Neural progenitor cell (in vitro differentiated cells): ENCODE results near the gene CAMK2A. TPM values are rescaled to one million over a fixed set of nuclear protein-coding genes. Genes with fewer than 3 reads are reported as not detected.
A peak's percentile ranks its signal among the peaks of the same experiment; 100 is the strongest.

Experiments
- DNase-seq: peaks from one replicate; pipeline ENCODE4 v3.0.0-alpha.2; 2016; ENCODE audit warnings: low spot score
- H2AFZ ChIP-seq: fragments of 200-600 bp; sonication (generic); replicated peaks from 2 replicates; pipeline ENCODE4 v1.6.1; 2016; ENCODE audit warnings: antibody characterized with exemption
- H3F3A ChIP-seq: fragments of 200-600 bp; sonication (generic); 2 replicates; pipeline ENCODE4 v1.6.1; 2016; ENCODE audit warnings: antibody characterized with exemption, low read depth
- H3K27ac ChIP-seq: fragments of 200-600 bp; sonication (generic); 2 replicates; pipeline ENCODE4 v1.5.1; 2016; ENCODE audit warnings: mild to moderate bottlenecking
- H3K27me3 ChIP-seq: fragments of 200-600 bp; sonication (generic); 2 replicates; pipeline ENCODE4 v1.6.1; 2016; ENCODE audit warnings: mild to moderate bottlenecking, moderate library complexity
- H3K36me3 ChIP-seq: fragments of 200-600 bp; sonication (generic); 2 replicates; pipeline ENCODE4 v1.5.1; 2016
- H3K4me1 ChIP-seq: fragments of 200-600 bp; sonication (generic); 2 replicates; pipeline ENCODE4 v1.6.1; 2016; ENCODE audit warnings: mixed run types
- H3K4me2 ChIP-seq: fragments of 200-600 bp; sonication (generic); 2 replicates; pipeline ENCODE4 v1.6.1; 2016
- H3K4me3 ChIP-seq: fragments of 200-600 bp; sonication (generic); 2 replicates; pipeline ENCODE4 v1.5.1; 2016
- H3K79me2 ChIP-seq: fragments of 200-600 bp; sonication (generic); 2 replicates; pipeline ENCODE4 v1.6.1; 2016; ENCODE audit warnings: low read depth
- H3K9ac ChIP-seq: fragments of 200-600 bp; sonication (generic); 2 replicates; pipeline ENCODE4 v1.6.1; 2016
- H3K9me3 ChIP-seq: fragments of 200-600 bp; sonication (generic); 2 replicates; pipeline ENCODE4 v1.5.1; 2016; ENCODE audit warnings: low read depth
- H4K20me1 ChIP-seq: fragments of 200-600 bp; sonication (generic); 2 replicates; pipeline ENCODE4 v1.6.1; 2016; ENCODE audit warnings: low read depth
- H3K27ac Mint-ChIP-seq: 3 replicates; pipeline ENCODE4 v1.8.0; 2021; ENCODE audit warnings: mixed read lengths
- H3K27me3 Mint-ChIP-seq: 2 replicates; pipeline ENCODE4 v1.8.0; 2022; ENCODE audit warnings: low read depth, mild to moderate bottlenecking, inconsistent platforms, moderate library complexity, mixed read lengths; ENCODE audit not compliant: insufficient read depth
- H3K36me3 Mint-ChIP-seq: 3 replicates; pipeline ENCODE4 v1.8.0; 2021; ENCODE audit warnings: mixed read lengths
- H3K4me1 Mint-ChIP-seq: 3 replicates; pipeline ENCODE4 v1.8.0; 2021; ENCODE audit warnings: mixed read lengths
- H3K4me3 Mint-ChIP-seq: 3 replicates; pipeline ENCODE4 v1.8.0; 2021; ENCODE audit warnings: mild to moderate bottlenecking, moderate library complexity, mixed read lengths
- H3K9me3 Mint-ChIP-seq: 3 replicates; pipeline ENCODE4 v1.8.0; 2020; ENCODE audit warnings: mixed read lengths
- CTCF ChIP-seq: fragments of 200-600 bp; sonication (generic); IDR thresholded peaks from 2 replicates; pipeline ENCODE4 v1.5.1; 2017; ENCODE audit warnings: antibody characterized with exemption, mild to moderate bottlenecking
- EZH2 ChIP-seq: fragments of 200-600 bp; sonication (generic); IDR thresholded peaks from 2 replicates; pipeline ENCODE4 v1.6.1; 2017; ENCODE audit warnings: antibody characterized with exemption, mild to moderate bottlenecking, moderate library complexity
- EZH2phosphoT487 ChIP-seq: fragments of 200-600 bp; sonication (generic); IDR thresholded peaks from 2 replicates; pipeline ENCODE4 v1.6.1; 2017; ENCODE audit warnings: antibody characterized with exemption
- total RNA-seq: library from RNA; depleted of rRNA; stranded (reverse); fragments of >200 nt; gene quantifications from 2 replicates; pipeline ENCODE4 v1.2.3, GENCODE V29; 2015; ENCODE audit warnings: low replicate concordance

CAMK2A gene
- total RNA-seq, 1 donor from 2014 or later, result 0.09 TPM

- Mint-ChIP-seq H3K36me3 (no peaks in the 10 kb centered on the region), H3K4me3 (no peak overlapping the region), H3K9me3 (no peaks in the 10 kb centered on the region), H3K27ac (no peak overlapping the region), H3K4me1 (peaks cover 36% of the 10 kb centered on the region), H3K27me3 (peaks cover 9% of the 10 kb centered on the region)
- peaks cover 16% of the 10 kb centered on the region for H3K4me1 ChIP-seq
- no peaks in the 10 kb centered on the region for H3K9me3 ChIP-seq
- H3K79me2 ChIP-seq, result no peaks in the 10 kb centered on the region
- no peak overlapping the region for H3K27ac ChIP-seq
- no peaks in the 10 kb centered on the region for H3K36me3 ChIP-seq
- no peak for TF ChIP-seq EZH2phosphoT487
- TF ChIP-seq EZH2, result no peak
- TF ChIP-seq CTCF, result no peak
- H3K9ac ChIP-seq, result no peak overlapping the region
- no peak overlapping the region for H2AFZ ChIP-seq
- no peaks in the 10 kb centered on the region for H4K20me1 ChIP-seq
- no peak overlapping the region for H3K4me3 ChIP-seq
- no peaks in the 10 kb centered on the region for H3K27me3 ChIP-seq
- H3F3A ChIP-seq, result peaks cover 6% of the 10 kb centered on the region
- no peak overlapping the region for H3K4me2 ChIP-seq
- DNase-seq, result no peak
These were observed 27.1 kb downstream of the CAMK2A start for GRCh38 chr5:150262502-150262901.

GRCh38 chr5:150261231-150261630 is 28.3 kb downstream of the CAMK2A start:
- H3K36me3 ChIP-seq, result no peaks in the 10 kb centered on the region
- H2AFZ ChIP-seq, result no peak overlapping the region
- Mint-ChIP-seq H3K27me3 (peaks cover 6% of the 10 kb centered on the region), H3K4me1 (peaks cover 41% of the 10 kb centered on the region), H3K27ac (no peak overlapping the region), H3K4me3 (no peak overlapping the region), H3K36me3 (no peaks in the 10 kb centered on the region), H3K9me3 (no peaks in the 10 kb centered on the region)
- DNase-seq, result no peak
- no peak overlapping the region for H3K4me3 ChIP-seq
- H3K27ac ChIP-seq, result no peak overlapping the region
- H3K9me3 ChIP-seq, result no peaks in the 10 kb centered on the region
- H4K20me1 ChIP-seq, result no peaks in the 10 kb centered on the region
- no peak for TF ChIP-seq CTCF
- no peak for TF ChIP-seq EZH2
- TF ChIP-seq EZH2phosphoT487, result no peak
- H3K4me1 ChIP-seq, result peaks cover 22% of the 10 kb centered on the region
- H3K27me3 ChIP-seq, result no peaks in the 10 kb centered on the region
- no peak overlapping the region for H3K9ac ChIP-seq
- no peak overlapping the region for H3K4me2 ChIP-seq
- H3K79me2 ChIP-seq, result no peaks in the 10 kb centered on the region
- H3F3A ChIP-seq, result peaks cover 6% of the 10 kb centered on the region

GRCh38 chr5:150258130-150258529 is 31.4 kb downstream of the CAMK2A start:
- peak overlapping the region; percentile 79 for H3K27ac Mint-ChIP-seq

More at GRCh38 chr5:150258130-150258529, 31.4 kb downstream of the CAMK2A start:
- Histone ChIP-seq H3F3A (peaks cover 10% of the 10 kb centered on the region), H3K9ac (no peak overlapping the region), H3K9me3 (no peaks in the 10 kb centered on the region), H3K4me1 (peaks cover 30% of the 10 kb centered on the region), H3K4me2 (no peak overlapping the region), H3K36me3 (no peaks in the 10 kb centered on the region), H4K20me1 (no peaks in the 10 kb centered on the region), H2AFZ (no peak overlapping the region), H3K79me2 (no peaks in the 10 kb centered on the region), H3K27ac (no peak overlapping the region), H3K27me3 (no peaks in the 10 kb centered on the region), H3K4me3 (no peak overlapping the region)
- H3K9me3 Mint-ChIP-seq, result no peaks in the 10 kb centered on the region
- peaks cover 9% of the 10 kb centered on the region for H3K27me3 Mint-ChIP-seq
- no peaks in the 10 kb centered on the region for H3K36me3 Mint-ChIP-seq
- peaks cover 53% of the 10 kb centered on the region for H3K4me1 Mint-ChIP-seq
- peak; percentile 64 for DNase-seq
- TF ChIP-seq EZH2 (no peak), EZH2phosphoT487 (no peak), CTCF (no peak)
- H3K4me3 Mint-ChIP-seq, result peak overlapping the region; percentile 19
